Uterus (tissue), 2 donors: ENCODE results near the gene CSDE1.
"Not testable (repeated sequence)": the region's sequence is repeated elsewhere in the genome, so short reads cannot be mapped to it uniquely, and the experiment has no call there.

Experiments used
- POLR2A ChIP-seq, 2 donors: fragments of 450-650 bp; IDR thresholded peaks; one replicate each; pipeline ENCODE4 v1.6.1; 2016; ENCODE audit warnings: antibody characterized with exemption in 2 of 2, mild to moderate bottlenecking in 1 of 2, moderate library complexity in 1 of 2
- TF ChIP-seq, protein P1 (sequence below), 4 experiments: fragments of 200-600 bp in 2 of 4; fragments of 450-650 bp in 2 of 4; sonication (generic) in 2 of 4; IDR thresholded peaks; one replicate each; pipeline ENCODE4 v1.5.1; 2016 to 2019; ENCODE audit warnings: antibody characterized with exemption in 4 of 4, mild to moderate bottlenecking in 2 of 4, moderate library complexity in 1 of 4

DNA sequence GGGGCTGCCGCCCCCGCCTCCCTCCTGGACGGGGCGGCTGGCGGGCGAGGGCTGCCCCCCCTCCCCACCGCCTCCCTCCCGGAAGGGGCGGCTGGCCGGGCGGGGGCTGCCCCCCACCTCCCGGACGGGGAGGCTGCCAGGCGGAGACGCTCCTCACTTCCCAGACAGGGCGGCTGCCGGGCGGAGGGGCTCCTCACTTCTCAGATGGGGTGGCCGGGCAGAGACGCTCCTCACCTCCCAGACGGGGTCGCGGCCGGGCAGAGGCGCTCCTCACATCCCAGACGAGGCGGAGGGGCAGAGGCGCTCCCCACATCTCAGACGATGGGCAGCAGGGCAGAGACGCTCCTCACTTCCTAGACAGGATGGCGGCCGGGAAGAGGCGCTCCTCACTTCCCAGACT is 46.7 kb upstream of the CSDE1 start:
- TF ChIP-seq, protein P1, sequence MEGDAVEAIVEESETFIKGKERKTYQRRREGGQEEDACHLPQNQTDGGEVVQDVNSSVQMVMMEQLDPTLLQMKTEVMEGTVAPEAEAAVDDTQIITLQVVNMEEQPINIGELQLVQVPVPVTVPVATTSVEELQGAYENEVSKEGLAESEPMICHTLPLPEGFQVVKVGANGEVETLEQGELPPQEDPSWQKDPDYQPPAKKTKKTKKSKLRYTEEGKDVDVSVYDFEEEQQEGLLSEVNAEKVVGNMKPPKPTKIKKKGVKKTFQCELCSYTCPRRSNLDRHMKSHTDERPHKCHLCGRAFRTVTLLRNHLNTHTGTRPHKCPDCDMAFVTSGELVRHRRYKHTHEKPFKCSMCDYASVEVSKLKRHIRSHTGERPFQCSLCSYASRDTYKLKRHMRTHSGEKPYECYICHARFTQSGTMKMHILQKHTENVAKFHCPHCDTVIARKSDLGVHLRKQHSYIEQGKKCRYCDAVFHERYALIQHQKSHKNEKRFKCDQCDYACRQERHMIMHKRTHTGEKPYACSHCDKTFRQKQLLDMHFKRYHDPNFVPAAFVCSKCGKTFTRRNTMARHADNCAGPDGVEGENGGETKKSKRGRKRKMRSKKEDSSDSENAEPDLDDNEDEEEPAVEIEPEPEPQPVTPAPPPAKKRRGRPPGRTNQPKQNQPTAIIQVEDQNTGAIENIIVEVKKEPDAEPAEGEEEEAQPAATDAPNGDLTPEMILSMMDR (IDR thresholded peaks at IDR 0.05) = not testable (repeated sequence)
- TF ChIP-seq POLR2A (IDR thresholded peaks at IDR 0.05) = not testable (repeated sequence)
